Measurements from ENCODE around the gene HM13. TPM values are rescaled to one million over a fixed set of nuclear protein-coding genes. Genes with fewer than 3 reads are reported as not detected.

Gene HM13
- total and polyA plus RNA-seq, 9 of the 15 experiments (the other 6 are each of a cell fraction or from before 2014, with no cell fraction given), result 7.7 to 136 (median 74.5) TPM

DNA sequence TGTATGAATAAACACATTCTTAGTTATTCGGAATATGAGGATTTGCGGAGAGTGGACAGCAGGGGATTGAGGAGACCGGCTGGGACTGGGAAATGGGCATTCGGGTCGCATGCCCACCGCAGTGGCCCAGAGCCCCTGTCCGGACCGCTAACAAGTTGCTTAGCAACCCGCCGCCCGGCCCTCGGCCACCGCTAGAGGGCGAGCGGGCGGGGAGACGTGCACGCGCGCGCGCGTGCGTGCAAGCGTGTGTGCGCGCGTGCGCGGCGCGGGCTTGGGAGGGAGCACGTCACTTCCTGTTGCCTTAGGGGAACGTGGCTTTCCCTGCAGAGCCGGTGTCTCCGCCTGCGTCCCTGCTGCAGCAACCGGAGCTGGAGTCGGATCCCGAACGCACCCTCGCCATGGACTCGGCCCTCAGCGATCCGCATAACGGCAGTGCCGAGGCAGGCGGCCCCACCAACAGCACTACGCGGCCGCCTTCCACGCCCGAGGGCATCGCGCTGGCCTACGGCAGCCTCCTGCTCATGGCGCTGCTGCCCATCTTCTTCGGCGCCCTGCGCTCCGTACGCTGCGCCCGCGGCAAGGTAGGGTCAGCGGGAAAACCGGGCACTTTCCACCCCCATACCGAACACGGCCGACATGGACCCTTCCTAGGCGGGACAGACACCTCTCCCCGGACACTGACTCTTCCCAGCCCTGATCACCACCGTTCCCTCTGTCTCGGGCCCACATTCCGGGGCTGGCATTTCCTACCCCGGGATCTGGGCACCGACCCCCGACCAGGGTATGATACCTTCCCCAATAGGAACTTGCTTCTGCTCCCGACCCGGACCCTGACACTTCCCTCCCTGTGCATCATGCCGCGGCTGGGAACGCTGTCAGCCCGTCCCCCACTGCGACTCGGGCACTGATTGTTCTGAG lies at the start of gene HM13 (continued):
- TF ChIP-seq, protein P1, sequence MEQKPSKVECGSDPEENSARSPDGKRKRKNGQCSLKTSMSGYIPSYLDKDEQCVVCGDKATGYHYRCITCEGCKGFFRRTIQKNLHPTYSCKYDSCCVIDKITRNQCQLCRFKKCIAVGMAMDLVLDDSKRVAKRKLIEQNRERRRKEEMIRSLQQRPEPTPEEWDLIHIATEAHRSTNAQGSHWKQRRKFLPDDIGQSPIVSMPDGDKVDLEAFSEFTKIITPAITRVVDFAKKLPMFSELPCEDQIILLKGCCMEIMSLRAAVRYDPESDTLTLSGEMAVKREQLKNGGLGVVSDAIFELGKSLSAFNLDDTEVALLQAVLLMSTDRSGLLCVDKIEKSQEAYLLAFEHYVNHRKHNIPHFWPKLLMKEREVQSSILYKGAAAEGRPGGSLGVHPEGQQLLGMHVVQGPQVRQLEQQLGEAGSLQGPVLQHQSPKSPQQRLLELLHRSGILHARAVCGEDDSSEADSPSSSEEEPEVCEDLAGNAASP (IDR thresholded peaks at IDR 0.05), result no peak
- TF ChIP-seq ZNF507 (tag; conservative IDR thresholded peaks at IDR 0.05) (no peak), ZNF431 (CRISPR knock-in tag; IDR thresholded peaks at IDR 0.05) (peak; percentile 9; the same call in 1 of the 2 replicates), MTA3 (IDR thresholded peaks at IDR 0.05; ENCODE audit: borderline replicate concordance) (peak; percentile 68; the same call in 1 of the 2 replicates), NEUROD1 (IDR thresholded peaks at IDR 0.05; ENCODE audit: borderline replicate concordance, low read depth, low read length, partially characterized antibody) (peak; percentile 69), CXXC5 (CRISPR knock-in tag; IDR thresholded peaks at IDR 0.05) (peak; percentile 98), GTF2B (IDR thresholded peaks at IDR 0.05; ENCODE audit: extremely low read depth, insufficient read length) (no peak), ARID1B (IDR thresholded peaks at IDR 0.05) (no peak), CHD2 (IDR thresholded peaks at IDR 0.05; ENCODE audit: low read depth, low read length) (peak; percentile 23; the same call in 1 of the 2 replicates), DMBX1 (CRISPR knock-in tag; IDR thresholded peaks at IDR 0.05; ENCODE audit: borderline replicate concordance) (peak; percentile 95), STAT5B (CRISPR knock-in tag; IDR thresholded peaks at IDR 0.05) (no peak), ZNF347 (CRISPR knock-in tag; IDR thresholded peaks at IDR 0.05; ENCODE audit: low read depth) (no peak), KAT8 (IDR thresholded peaks at IDR 0.05; ENCODE audit: low read depth) (no peak), ZNF277 (CRISPR knock-in tag; IDR thresholded peaks at IDR 0.05; ENCODE audit: borderline replicate concordance) (no peak), NR2F6 (CRISPR knock-in tag; IDR thresholded peaks at IDR 0.05) (no peak), CHD1 (IDR thresholded peaks at IDR 0.05; ENCODE audit: low read length) (peak; percentile 90), TAL1 (IDR thresholded peaks at IDR 0.05) (no peak)
- TF ChIP-seq, protein P2, sequence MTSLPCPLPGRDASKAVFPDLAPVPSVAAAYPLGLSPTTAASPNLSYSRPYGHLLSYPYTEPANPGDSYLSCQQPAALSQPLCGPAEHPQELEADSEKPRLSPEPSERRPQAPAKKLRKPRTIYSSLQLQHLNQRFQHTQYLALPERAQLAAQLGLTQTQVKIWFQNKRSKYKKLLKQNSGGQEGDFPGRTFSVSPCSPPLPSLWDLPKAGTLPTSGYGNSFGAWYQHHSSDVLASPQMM (CRISPR knock-in tag; IDR thresholded peaks at IDR 0.05), result no peak
- TF ChIP-seq, protein P3, sequence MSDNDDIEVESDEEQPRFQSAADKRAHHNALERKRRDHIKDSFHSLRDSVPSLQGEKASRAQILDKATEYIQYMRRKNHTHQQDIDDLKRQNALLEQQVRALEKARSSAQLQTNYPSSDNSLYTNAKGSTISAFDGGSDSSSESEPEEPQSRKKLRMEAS (CRISPR knock-in tag; IDR thresholded peaks at IDR 0.05), result peak; percentile 85
- TF ChIP-seq, protein P4, sequence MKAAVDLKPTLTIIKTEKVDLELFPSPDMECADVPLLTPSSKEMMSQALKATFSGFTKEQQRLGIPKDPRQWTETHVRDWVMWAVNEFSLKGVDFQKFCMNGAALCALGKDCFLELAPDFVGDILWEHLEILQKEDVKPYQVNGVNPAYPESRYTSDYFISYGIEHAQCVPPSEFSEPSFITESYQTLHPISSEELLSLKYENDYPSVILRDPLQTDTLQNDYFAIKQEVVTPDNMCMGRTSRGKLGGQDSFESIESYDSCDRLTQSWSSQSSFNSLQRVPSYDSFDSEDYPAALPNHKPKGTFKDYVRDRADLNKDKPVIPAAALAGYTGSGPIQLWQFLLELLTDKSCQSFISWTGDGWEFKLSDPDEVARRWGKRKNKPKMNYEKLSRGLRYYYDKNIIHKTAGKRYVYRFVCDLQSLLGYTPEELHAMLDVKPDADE (conservative IDR thresholded peaks at IDR 0.05; ENCODE audit: control insufficient read depth, low read depth, low read length), result peak; percentile 82; the same call in 1 of the 2 replicates
- TF ChIP-seq, protein P5, sequence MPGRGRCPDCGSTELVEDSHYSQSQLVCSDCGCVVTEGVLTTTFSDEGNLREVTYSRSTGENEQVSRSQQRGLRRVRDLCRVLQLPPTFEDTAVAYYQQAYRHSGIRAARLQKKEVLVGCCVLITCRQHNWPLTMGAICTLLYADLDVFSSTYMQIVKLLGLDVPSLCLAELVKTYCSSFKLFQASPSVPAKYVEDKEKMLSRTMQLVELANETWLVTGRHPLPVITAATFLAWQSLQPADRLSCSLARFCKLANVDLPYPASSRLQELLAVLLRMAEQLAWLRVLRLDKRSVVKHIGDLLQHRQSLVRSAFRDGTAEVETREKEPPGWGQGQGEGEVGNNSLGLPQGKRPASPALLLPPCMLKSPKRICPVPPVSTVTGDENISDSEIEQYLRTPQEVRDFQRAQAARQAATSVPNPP (IDR thresholded peaks at IDR 0.05; ENCODE audit: borderline replicate concordance, insufficient read depth, insufficient read length), result no peak
